CD1c-positive myeloid dendritic cell (primary cell): ENCODE results near the gene ATAD3A.
A peak's percentile ranks its signal among the peaks of the same experiment; 100 is the strongest.
"Not testable (repeated sequence)": the region's sequence is repeated elsewhere in the genome, so short reads cannot be mapped to it uniquely, and the experiment has no call there.

Experiments used
- DNase-seq: peaks from one replicate; pipeline ENCODE4 v3.0.0-alpha.2; 2016; ENCODE audit errors: extremely low spot score

The ATAD3A gene

GRCh38 chr1:1511533-1512285 lies at the start of gene ATAD3A:
ATAD3A (plus strand) TSS chr1:1512162; CDS start chr1:1512269, 107 bp downstream.
- peak; percentile 99 for DNase-seq

- no peak for DNase-seq
Measured at GRCh38 chr1:1462318-1462966, 49.5 kb upstream of the ATAD3A start.

- DNase-seq, result no peak
Measured at GRCh38 chr1:1463312-1463711, 48.6 kb upstream of the ATAD3A start.

GRCh38 chr1:1468196-1468985 lies 43.6 kb upstream of the ATAD3A start:
- DNase-seq, result not testable (repeated sequence)

DNA sequence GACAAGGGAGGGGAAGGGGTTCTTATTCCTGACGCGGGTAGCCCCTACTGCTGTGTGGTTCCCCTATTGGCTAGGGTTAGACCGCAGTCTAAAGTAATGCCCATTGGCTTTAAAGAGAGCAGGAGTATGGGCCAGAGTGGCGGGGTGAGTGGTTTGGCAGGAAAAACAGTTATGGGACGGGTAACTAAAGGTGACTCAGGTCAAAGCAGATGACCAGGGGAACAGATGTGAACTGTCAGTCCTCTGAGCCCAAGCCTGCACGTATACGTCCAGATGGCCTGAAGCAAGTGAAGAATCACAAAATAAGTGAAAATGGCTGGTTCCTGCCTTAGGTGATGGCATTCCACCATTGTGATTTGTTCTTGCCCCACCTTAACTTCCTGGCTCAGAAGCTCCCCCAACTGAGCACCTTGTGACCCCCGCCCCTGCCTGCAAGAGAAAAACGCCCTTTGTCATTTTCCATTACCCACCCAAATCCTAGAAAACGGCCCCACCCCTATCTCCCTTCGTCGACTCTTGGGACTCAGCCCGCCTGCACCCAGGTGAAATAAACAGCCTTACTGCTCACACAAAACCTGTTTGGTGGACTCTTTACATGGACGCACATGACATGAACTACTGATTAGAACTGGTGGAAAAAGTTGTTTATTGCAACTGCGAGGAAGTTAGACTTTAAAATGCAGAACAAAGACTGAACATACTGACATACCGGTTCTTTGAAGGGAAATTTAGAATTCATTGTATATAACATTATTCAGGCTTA lies 41.2 kb upstream of the ATAD3A start:
- DNase-seq, result peak; percentile 35

GRCh38 chr1:1471389-1472052 lies 40.4 kb upstream of the ATAD3A start, which contains the start of gene ATAD3B:
ATAD3B (plus strand) TSS chr1:1471765; CDS start chr1:1471885, 120 bp downstream.
- DNase-seq, result peak; percentile 96

DNA sequence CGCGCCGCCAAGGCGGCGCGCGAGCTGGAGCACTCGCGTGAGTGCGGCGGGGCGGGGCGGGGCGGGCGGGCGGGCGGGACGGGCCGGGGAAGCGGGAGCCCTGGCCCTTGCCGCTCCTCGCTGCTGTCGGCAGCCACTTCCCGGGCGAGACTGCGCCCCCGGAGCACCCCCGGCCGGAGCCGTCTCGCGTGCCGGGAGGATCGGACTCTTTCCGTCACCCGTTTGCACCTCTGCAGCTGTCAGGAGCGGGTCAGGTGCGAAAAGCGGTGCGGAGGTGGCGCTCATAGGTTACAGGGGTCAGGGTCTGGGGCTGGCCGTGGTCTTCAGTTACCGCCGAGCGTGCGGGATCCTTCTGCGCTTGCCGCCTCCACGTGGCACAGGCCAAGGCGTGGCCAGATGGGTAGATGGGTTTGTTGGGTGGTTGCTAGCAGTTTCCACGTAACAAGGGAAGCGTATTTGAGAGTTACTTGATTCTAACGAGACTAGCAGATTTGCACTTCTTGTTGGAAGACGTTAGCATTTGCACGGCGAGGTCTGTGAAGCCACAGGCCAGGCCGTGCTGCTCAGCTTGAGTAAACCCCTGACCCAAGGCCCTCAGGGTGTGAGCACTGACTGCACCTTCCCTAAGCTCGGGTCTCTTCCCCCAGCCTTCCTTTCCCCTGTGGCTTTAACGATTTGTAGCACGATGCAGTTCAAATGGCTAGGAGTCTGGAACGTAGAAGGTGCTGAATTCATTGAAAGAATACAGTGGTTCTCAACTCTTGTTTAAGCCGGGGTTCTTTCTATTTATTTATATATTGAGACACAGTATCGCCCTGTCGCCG lies 39.7 kb upstream of the ATAD3A start:
- peak; percentile 4 for DNase-seq

GRCh38 chr1:1476011-1476410 lies 36.0 kb upstream of the ATAD3A start:
- not testable (repeated sequence) for DNase-seq

- no peak for DNase-seq
Measured at GRCh38 chr1:1477206-1477605, 34.8 kb upstream of the ATAD3A start.

GRCh38 chr1:1479547-1480487 lies 32.1 kb upstream of the ATAD3A start:
- no peak for DNase-seq

- not testable (repeated sequence) for DNase-seq
Measured at GRCh38 chr1:1480488-1480867, 31.5 kb upstream of the ATAD3A start.

- not testable (repeated sequence) for DNase-seq
Measured at GRCh38 chr1:1481811-1482210, 30.2 kb upstream of the ATAD3A start.

DNA sequence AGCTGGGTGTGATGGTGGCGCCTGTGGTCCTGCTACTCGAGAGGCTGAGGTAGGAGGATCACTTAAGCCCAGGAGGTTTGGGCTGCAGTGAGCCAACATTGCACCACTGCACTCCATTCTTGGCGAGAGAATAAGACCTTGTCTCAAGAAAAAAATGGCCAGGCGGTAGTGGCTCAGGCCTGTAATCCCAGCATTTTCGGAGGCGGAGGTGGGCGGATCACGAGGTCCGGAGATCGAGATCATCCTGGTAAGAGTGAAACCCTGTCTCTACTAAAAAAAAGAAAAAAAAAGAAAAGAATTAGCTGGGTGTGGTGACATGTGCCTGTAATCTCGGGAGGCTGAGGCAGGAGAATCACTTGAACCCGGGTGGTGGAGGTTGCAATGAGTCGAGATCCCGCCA lies 29.1 kb upstream of the ATAD3A start:
- DNase-seq, result no peak

DNA sequence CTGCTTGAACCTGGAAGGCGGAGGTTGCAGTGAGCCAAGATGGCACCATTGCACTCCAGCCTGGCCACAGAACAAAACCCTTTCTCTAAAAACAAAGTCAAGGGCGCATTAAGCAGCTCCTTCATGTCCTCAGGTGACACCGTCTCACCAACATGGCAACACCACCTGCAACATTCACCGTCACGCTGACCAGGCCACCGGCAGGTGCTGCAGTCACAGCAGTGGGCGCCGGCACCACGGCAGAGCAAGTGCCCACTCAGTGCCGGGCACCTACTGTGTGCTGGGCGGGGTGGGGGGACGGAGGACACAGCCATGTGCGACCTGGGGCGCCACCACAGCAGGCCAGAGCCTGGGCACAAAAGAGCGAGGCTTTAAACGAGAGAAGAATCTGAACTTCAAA lies 28.2 kb upstream of the ATAD3A start:
- DNase-seq, result no peak

DNA sequence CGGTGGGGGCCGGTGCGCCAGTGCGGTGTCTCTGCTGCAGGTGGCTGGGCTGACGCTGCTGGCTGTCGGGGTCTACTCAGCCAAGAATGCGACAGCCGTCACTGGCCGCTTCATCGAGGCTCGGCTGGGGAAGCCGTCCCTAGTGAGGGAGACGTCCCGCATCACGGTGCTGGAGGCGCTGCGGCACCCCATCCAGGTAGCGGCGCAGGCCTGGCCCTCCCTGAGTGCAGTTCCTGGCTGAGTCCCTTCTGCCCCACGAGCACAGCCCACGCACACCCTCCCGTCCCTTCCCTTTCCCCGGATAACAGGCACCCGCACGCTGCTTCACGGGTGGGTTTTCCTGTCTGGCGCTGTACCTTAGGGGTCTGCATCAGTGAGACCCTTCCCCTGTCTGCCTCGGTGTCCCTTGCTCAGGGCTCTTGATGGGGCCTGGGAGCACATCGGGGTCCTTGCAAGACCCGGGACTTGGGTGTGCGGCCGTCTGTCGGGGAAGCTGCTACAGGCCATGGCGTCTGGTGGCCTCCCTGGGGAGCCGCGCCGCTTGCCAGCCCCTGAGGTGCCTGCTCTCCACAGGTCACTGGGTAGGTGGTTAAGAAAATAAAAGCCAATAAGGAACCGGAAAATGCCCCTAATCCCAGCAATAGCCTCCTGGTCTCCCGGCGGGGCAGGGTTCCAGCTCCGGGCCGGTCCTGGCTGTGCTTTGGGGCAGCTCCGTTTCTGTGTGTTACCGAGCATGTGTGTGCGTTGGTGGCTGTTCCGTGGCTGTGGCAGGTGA lies 26.8 kb upstream of the ATAD3A start:
- not testable (repeated sequence) for DNase-seq

DNA sequence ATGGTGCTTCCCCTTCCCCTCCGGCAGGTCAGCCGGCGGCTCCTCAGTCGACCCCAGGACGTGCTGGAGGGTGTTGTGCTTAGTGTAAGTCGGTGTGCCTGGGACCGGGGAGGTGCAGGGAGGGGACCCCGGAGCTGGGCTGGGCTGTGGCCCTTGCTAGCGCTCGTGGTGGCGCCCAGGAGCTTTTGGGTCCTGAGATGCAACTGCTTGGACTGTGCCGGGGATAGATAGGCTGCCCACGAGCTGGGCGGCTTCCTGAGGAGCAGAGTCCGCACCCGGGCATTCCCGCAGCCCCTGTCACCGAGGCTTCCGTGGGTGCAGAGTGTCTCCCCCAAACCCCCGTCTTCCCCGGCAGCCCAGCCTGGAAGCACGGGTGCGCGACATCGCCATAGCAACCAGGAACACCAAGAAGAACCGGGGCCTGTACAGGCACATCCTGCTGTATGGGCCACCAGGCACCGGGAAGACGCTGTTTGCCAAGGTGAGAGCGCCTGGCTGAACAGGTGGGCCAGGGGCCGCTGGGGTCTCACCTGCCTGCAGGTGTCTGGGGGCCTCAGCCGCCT lies 26.1 kb upstream of the ATAD3A start:
- not testable (repeated sequence) for DNase-seq

- DNase-seq, result no peak
Measured at GRCh38 chr1:1487701-1488100, 24.3 kb upstream of the ATAD3A start.

GRCh38 chr1:1489231-1489630 lies 22.7 kb upstream of the ATAD3A start:
- DNase-seq, result no peak
